ENCODE measurements around the gene YDJC. TPM values are rescaled to one million over a fixed set of nuclear protein-coding genes. Genes with fewer than 3 reads are reported as not detected.
"Not testable (repeated sequence)": the region's sequence is repeated elsewhere in the genome, so short reads cannot be mapped to it uniquely, and the experiment has no call there.

Gene YDJC
- total RNA-seq, 1 experiment from 2014 or later = 34.6 TPM

DNA sequence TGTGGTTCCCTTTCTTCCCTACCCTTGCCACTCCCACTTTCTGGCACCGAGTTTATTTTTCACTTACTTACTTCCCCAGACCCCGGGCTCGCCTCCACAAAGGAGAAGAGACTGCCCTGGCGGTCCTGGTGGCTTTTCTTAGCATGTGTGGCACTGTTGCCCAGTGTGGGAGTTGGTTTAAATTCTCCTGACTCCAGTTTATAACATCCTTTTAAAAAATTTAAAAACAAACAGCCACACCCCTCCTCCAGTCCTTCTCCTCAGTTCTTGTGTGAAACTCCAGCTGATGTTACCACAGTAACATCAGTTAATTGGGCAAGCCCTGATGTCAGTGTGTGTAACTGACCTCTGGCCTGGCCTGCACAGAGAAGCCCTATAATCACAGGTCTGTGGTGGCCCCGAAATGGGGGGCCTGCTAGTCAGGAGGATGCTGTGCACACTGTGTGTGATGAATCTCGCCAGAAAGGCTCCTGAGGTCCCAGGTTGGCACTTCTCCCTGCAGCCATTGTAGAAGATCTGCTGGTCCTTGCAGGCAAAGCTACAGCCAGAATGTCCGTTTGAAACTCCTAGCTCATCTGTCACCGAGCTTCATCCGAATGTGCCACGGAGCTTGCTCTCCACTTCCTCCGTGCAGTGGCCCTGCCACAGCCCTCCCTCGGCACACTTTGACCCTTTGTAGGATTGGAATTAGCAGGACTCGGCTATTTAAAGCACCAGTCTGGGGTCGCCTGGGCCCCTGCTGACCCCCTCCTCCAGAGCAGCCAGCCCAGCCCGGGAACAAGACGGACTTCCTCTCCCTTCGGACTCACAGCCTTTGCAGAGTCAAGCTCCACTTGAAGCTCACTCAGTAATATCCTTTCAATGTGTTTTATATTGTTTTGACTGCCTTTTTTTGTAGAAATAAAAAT is 7.6 kb downstream of the YDJC start:
- in situ Hi-C loops (cut with HindIII; ENCODE audit: low pct_unique_long_range_greater_than_20kb, low sequenced_read_pairs) = no loop called here
- DNase-seq (ENCODE audit: low read depth, low spot score) = no peak

DNA sequence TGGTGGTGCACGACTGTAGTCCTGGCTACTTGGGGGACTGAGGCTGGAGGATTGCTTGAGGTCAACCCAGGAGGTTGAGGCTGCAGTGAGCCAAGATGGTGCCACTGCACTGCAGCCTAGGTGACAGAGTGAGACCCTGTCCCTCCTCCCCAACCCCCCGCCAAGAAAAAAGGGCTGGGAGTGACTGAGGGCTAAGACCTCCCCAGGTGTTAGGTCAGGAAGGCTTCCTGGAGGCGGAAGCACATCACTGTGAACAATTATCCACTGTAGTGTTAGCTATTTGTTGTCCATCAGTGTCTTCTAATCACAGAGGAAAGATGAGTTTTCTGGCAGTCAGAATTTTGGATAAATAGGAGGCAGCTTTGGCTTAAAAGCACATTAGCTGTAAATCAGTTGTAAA is 8.8 kb downstream of the YDJC start:
- in situ Hi-C loops (cut with HindIII; ENCODE audit: low pct_unique_long_range_greater_than_20kb, low sequenced_read_pairs) = no loop called here
- DNase-seq (ENCODE audit: low read depth, low spot score) = no peak

DNA sequence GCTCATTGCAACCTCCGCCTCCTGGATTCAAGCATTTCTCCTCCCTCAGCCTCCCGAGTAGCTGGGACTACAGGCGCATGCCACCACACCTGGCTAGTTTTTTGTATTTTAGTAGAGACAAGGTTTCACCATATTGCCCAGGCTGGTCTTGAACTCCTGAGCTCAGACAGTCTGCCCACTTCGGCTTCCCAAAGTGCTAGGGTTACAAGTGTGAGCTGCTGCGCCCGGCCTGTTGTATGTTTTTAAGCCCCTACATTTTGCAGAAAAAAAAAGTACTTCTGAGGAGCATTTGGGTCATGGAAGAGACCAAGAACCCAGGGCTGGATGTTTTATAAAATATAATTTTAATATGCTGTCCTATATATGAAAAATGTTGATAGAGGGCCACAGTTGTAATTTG is 12.5 kb downstream of the YDJC start:
- in situ Hi-C loops (cut with HindIII; ENCODE audit: low pct_unique_long_range_greater_than_20kb, low sequenced_read_pairs); DNase-seq (ENCODE audit: low read depth, low spot score): not testable (repeated sequence)

DNA sequence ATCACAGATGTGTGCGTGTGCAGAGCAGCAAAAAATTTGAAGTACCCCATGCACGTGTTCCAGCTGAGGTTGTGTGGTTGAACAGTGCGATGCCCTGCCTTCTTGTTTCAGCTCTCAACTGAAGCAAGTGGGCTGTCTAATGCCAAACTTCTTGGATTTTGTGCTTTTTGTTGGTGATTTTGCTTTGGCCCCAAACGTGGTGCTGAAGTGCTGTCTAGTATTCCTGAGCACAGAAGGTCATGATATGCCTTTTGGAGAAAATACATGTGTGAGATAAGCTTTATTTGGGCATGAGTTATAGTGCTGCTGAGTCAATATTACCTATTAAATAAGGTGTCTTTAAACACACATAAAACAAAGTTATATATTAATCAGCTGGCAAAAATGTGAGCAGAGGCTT is 14.1 kb downstream of the YDJC start:
- in situ Hi-C loops (cut with HindIII; ENCODE audit: low pct_unique_long_range_greater_than_20kb, low sequenced_read_pairs) = no loop called here
- DNase-seq (ENCODE audit: low read depth, low spot score) = no peak

DNA sequence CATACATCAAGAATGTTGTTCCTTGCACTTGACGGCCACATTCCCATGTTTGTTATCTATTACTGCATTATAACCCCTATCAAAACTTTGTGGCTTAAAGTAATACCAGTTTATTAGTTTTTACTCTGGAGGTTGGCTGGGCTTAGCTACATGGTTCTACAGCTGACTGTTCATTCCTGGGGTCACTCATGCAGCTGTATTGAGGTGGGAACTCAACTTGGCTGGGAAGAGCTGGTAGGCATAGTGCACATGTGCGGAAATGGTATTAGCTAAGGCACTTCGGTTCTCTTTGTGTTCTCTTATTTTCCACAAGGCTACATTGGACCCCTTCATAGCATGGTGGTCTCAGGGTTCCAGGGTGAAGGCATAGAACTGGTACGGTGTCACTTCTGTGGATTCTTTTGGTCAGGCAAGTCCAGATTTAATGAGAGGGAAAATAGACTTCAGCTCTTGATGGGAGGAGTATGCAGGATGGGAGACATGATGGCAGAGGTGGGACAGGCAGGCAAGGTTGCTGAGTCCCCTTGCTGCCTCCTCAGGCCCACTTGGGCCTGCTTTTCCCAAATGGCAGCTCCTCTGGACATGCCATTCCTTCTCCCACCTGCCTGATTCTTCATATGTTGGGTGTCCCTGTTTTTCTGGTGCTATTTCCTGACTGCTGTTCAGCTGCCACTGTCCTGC is 16.1 kb downstream of the YDJC start:
- in situ Hi-C loops (cut with HindIII; ENCODE audit: low pct_unique_long_range_greater_than_20kb, low sequenced_read_pairs) = no loop called here
- DNase-seq (ENCODE audit: low read depth, low spot score) = no peak

DNA sequence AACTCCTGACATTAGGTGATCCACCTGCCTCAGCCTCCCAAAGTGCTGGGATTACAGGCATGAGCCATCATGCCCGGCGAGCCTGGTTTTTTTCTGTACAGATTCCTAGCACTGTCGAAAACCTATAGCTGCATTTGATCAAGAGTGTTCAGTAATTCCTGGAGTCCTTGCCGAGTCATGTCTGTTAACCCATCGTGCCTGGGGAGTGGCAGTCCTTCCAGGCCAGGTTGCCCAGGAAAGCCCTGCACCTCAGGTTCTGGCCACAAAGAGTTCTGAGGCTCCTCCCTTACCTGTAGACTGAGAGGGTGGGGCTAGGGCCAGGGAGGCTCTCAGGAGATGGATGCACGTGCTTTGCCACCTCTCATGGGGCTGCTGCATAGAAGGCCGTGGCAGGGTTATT is 17.0 kb downstream of the YDJC start:
- in situ Hi-C loops (cut with HindIII; ENCODE audit: low pct_unique_long_range_greater_than_20kb, low sequenced_read_pairs) = no loop called here
- DNase-seq (ENCODE audit: low read depth, low spot score) = no peak

DNA sequence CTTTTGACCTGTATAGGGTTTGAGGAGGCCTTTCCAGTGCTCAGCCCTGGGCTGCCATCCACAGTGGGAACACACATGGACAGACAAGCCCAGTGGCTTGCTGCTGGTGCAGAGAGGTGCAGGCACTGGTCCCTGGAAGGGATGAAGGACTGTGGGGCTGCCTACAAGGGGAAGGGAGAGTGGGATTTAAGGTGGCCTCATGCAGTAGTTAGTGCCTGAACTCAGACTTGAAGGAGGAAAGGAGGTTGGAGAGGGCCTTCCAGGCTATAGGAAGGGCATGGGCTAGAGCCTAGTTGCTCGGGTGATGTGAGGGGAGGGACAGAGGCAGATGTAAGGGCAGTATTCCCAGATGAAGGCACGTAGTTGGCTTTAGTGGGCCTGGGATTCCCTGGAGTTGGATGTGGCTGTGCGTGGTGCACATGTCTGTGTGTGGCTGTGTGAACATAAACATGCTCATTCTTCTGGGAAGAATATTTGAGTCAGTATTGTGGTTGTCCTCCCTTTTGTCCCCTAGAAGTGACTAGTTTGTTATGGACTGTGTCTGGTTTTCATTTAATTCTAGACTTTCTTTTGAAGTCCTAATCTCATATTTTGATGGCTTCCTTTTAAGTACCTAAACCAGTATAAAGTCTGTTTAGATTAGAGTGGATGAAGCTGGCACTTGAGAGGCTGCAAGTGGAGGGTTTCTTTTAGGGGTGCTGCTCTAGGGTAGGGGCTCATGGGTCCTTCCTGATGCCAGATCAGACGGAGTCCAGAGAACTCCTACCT is 18.4 kb downstream of the YDJC start:
- in situ Hi-C loops (cut with HindIII; ENCODE audit: low pct_unique_long_range_greater_than_20kb, low sequenced_read_pairs) = no loop called here
- no peak for DNase-seq (ENCODE audit: low read depth, low spot score)

DNA sequence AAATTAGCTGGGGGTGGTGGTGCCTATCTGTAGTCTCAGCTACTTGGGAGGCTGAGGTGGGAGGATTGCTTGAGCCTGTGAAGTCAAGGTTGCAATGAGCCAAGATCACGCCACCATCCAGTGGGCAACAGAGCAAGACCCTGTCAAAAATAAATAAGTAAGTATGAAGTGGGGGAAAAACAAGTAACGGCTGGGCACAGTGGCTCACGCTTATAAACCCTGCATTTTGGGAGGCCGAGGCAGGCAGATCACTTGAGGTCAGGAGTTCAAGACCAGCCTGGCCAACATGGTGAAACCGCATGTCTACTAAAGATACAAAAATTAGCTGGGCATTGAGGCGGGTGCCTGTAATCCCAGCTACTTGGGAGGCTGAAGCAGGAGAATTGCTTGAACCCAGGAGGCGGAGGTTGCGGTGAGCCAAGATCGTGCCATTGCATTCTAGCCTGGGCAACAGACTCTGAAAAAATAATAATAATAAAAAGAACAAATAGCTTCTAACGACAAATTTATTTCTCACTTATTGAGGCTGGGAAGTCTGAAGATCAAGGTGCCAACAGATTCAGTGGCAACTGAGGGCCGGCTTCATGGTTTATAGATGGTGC is 20.2 kb downstream of the YDJC start:
- in situ Hi-C loops (cut with HindIII; ENCODE audit: low pct_unique_long_range_greater_than_20kb, low sequenced_read_pairs) = not testable (repeated sequence)

DNA sequence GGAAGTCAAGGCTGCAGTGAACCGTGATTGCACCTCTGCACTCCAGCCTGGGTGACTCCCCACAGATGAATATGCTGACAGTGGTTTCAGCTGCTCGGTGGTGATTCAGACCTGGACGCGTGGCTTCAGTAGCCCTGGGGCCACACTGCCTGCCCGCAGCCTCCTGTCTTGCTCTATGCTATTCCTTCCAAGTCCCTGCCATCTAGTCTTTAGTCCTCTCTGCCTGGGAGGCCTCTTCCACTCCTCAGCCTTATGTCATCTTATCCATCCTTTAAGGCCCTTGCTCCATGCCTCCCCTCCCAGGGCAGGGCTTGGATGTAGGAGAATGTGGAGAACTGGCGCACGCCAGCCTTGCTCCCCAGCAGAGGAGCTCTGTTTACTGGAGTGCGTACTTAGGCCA is 23.0 kb downstream of the YDJC start:
- in situ Hi-C loops (cut with HindIII; ENCODE audit: low pct_unique_long_range_greater_than_20kb, low sequenced_read_pairs) = no loop called here
- no peak for DNase-seq (ENCODE audit: low read depth, low spot score)

More for the DNA sequence above, 20.2 kb downstream of the YDJC start:
- not testable (repeated sequence) for DNase-seq (ENCODE audit: low read depth, low spot score)

DNA sequence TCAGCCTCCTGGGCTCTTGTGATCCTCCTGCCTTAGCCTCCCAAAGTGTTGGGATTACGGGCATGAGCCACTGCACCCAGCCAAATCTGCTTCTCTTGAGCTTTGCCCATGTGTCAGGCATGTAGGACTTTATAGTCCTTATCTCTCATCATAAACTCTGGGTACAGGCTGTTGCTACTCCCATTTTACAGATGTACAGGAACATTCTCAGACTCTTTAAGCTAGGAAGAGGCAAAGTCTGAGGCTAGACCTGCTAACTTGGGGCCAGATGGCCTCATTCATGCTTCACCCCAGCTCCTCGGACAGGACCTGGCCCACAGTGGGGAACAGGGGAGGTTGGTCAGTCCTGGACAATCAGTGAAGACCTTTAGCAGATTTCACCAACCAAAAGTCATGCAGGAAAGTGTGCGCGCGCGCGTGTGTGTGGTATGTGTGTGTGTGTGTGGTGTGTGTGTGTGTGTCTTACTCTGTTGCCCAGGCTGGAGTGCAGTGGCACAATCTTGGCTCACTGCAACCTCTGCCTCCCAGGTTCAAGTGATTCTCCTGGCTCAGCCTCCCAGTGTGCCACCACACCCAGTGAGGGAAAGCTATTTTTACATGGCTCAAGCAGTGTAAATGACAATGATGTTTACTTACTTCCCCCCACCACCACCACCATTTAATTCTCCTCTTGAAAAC is 23.8 kb downstream of the YDJC start:
- in situ Hi-C loops (cut with HindIII; ENCODE audit: low pct_unique_long_range_greater_than_20kb, low sequenced_read_pairs) = no loop called here
- DNase-seq (ENCODE audit: low read depth, low spot score) = no peak

DNA sequence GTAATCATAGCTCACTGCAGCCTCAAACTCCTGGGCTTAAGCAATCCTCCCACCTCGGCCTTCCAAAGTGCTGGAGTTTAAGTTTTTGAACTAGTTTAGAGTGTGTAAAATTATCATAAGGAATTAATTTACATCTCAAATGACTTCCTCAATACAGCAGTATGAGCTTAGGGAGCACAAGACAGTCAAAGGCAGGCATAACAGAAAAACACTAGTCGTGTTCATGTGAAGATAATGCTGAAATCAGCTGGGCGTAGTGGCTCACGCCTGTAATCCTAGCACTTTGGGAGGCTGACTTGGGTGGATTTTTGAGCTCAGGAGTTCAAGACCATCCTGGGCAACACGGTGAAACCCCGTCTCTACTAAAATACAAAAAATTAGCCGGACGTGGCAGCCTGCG is 25.8 kb downstream of the YDJC start:
- in situ Hi-C loops (cut with HindIII; ENCODE audit: low pct_unique_long_range_greater_than_20kb, low sequenced_read_pairs) = no loop called here
- no peak for DNase-seq (ENCODE audit: low read depth, low spot score)

DNA sequence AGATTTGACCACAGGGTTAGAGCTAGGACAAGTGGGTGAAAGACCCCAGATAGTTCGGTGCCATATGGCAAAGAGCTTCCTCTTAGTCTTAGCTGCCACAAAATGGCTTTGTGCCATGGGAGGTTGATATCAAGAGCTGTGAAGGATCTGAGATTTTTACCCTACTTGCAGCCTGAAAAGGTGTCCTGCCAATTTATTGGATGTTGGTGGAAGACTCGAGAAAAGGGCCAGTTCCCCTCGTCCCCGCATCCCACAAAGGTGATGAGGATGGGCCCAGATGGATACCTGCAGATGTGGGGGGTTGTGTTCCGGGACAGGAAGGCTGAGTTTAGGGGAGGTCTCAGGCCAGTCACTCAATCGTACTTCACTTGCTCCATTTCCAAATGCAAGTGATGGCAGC is 27.2 kb downstream of the YDJC start:
- in situ Hi-C loops (cut with HindIII; ENCODE audit: low pct_unique_long_range_greater_than_20kb, low sequenced_read_pairs) = no loop called here
- DNase-seq (ENCODE audit: low read depth, low spot score) = no peak

DNA sequence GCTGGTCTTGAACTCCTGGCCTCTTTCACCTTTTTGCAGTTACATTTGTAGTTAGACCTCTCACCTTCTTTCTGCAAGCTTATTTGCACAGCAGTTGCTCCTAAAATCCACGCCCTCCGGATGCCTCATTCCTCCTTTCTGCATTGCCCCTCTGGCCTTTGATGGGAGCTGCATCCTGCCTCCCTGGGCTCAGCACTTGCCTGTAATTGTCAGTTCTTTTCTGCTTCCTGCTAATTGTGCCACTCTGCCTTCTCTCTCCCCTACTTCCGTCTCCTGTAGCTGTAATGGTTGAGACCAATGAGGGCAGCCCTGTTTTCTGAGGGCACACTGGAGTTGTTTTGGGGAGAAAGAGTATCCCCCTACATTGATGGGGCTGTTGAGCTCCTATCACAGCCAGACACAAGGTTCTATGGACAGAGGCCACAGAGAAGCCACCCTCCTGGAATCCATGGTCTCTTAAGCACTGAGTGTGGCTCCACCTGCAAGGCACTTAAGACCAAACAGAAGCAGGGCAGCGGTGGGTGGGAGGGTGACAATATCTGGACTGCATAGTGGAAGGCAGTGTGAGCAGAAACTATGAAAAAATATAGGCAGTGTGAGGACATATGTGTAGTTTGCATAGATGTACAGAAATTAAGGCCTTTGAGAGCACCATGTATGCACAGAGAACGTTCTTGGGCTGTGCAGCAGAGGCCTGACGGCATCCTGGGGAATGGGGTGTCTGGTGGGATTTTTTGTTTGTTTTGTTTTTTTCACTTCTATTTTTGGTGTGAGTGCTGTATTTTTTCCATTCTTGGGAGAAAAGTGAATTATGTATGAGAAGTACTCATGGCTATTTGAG is 30.5 kb downstream of the YDJC start:
- DNase-seq (ENCODE audit: low read depth, low spot score) = no peak
- in situ Hi-C loops (cut with HindIII; ENCODE audit: low pct_unique_long_range_greater_than_20kb, low sequenced_read_pairs) = no loop called here

DNA sequence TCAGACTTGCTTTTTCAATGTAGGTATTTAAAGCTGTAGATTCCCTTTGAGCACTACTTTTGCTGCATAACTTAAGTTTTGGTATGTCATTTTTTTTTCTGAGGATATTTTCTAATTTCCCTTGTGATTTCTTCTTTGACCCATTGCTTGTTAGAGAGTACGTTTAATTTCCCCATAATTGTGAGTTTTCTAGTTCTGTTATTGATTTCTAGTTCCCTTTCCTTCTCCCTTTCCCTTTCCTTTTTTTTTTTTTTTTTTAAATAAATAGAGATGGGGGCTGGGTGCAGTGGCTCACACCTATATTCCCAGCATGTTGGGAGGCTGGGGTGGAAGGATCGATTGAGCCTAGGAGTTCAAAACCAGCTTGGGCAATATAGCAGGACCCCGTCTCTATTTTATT is 31.5 kb downstream of the YDJC start:
- no peak for DNase-seq (ENCODE audit: low read depth, low spot score)
- in situ Hi-C loops (cut with HindIII; ENCODE audit: low pct_unique_long_range_greater_than_20kb, low sequenced_read_pairs) = no loop called here

DNA sequence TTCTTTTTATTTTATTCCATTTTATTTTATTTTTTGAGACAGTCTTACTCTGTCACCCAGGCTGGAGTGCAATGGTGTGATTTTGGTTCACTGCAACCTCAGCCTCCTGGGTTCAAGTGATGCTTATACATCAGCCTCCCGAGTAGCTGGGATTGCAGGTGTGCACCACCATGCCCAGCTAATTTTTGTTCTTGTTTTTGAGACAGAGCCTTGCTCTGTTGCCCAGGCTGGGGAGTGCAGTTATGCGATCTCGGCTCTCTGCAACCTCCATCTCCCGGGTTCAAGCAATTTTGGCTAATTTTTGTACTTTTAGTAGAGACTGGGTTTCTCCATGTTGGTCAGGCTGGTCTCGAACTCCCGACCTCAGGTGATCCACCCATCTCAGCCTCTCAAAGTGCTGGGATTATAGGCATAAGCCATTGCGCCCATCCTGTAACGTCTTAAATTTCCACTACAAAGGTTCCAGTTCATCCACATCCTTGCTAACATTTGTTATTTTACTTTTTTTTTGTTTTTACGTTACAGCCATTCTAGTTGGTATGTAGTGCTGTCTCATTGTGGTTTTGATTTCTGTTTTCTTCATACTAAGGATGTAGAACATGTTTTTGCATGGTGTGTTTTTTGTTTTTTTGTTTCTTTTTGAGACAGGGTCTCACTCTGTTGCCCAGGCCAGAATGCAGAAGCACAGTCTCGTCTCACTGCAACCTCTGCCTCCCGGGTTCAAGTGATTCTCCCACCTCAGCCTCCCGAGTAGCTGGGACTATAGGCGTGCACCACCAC is 33.3 kb downstream of the YDJC start:
- in situ Hi-C loops (cut with HindIII; ENCODE audit: low pct_unique_long_range_greater_than_20kb, low sequenced_read_pairs); DNase-seq (ENCODE audit: low read depth, low spot score): not testable (repeated sequence)

DNA sequence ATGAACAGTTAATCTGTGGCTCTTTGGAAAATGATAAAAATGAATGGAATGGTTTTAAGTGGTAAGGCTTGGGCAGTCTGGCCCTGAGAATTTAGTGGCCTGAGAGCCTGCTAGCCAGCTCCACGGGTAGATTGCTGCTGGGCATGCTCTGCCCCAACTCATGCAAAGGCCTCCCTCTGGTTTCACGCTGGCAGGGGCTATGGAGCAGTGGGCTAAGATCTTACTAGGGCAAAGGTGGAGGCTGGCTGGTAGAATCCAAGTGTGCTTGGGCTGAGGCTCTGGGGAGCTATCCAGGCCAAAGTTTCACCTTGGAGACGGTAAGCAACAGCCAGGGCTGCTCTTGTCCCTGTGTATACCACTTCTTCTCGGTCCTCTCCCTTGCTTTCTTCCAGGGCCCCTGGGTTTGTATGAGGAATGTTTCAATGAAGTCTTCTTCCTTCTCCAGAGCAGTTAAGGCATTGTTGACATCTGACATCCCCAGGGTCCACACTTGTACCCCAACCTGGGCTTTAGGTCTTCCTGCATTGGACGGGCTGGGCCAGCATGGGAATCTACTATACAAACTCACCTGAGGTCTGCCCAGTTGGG is 34.9 kb downstream of the YDJC start:
- no peak for DNase-seq (ENCODE audit: low read depth, low spot score)
- in situ Hi-C loops (cut with HindIII; ENCODE audit: low pct_unique_long_range_greater_than_20kb, low sequenced_read_pairs) = no loop called here
